ENCODE results near the gene PRAC2. TPM values are rescaled to one million over a fixed set of nuclear protein-coding genes. Genes with fewer than 3 reads are reported as not detected.

Gene PRAC2
- total RNA-seq, 1 experiment from 2014 or later = 44.1 TPM

DNA sequence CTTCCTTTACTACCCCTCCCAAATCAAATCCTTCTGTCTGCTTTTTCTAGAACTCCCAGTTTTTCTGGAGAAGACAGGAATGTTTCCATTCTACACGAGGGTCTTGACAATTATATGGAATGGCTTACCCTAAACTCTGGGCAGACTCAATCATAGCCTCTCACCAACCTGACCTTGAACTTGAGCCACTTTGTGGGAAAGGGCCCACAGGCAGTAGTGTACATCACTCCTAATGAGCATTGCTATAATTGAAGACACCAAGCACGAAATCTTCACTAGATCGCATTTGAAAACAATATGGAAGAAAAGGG, 7.2 kb downstream of the PRAC2 start:
- BruUV-seq (replicated peaks) = no TSS peak
- Histone ChIP-seq H3K9me2 (replicated peaks; ENCODE audit: low read length) (no peaks in the 10 kb centered on the region), H3F3A (ENCODE audit: low read length, unreplicated experiment) (peaks cover 3% of the 10 kb centered on the region), H3K4me3 (ENCODE audit: low read length) (no peak overlapping the region), H3K27ac (ENCODE audit: low read length) (peak overlapping the region; percentile 91), H3K36me3 (ENCODE audit: low read depth, low read length) (no peaks in the 10 kb centered on the region), H2AFZ (ENCODE audit: low read length) (no peak overlapping the region), H3K4me2 (ENCODE audit: low read length) (peak overlapping the region; percentile 85), H3K9me3 (ENCODE audit: low read length) (no peaks in the 10 kb centered on the region), H3K9ac (ENCODE audit: low read length) (no peak overlapping the region), H3K27me3 (ENCODE audit: low read length) (no peaks in the 10 kb centered on the region), H3K79me2 (ENCODE audit: low read length) (peaks cover 75% of the 10 kb centered on the region), H4K20me1 (ENCODE audit: low read length) (no peaks in the 10 kb centered on the region), H3K4me1 (ENCODE audit: insufficient read depth, low read length) (peaks cover 68% of the 10 kb centered on the region)
- DNase-seq (no peak), ATAC-seq (no peak)
- TF ChIP-seq EZH2phosphoT487 (IDR thresholded peaks at IDR 0.05; ENCODE audit: borderline replicate concordance, low read length) = no peak
- no peak for TF ChIP-seq EZH2 (IDR thresholded peaks at IDR 0.05; ENCODE audit: low read length, unreplicated experiment)
- TF ChIP-seq, protein P1, sequence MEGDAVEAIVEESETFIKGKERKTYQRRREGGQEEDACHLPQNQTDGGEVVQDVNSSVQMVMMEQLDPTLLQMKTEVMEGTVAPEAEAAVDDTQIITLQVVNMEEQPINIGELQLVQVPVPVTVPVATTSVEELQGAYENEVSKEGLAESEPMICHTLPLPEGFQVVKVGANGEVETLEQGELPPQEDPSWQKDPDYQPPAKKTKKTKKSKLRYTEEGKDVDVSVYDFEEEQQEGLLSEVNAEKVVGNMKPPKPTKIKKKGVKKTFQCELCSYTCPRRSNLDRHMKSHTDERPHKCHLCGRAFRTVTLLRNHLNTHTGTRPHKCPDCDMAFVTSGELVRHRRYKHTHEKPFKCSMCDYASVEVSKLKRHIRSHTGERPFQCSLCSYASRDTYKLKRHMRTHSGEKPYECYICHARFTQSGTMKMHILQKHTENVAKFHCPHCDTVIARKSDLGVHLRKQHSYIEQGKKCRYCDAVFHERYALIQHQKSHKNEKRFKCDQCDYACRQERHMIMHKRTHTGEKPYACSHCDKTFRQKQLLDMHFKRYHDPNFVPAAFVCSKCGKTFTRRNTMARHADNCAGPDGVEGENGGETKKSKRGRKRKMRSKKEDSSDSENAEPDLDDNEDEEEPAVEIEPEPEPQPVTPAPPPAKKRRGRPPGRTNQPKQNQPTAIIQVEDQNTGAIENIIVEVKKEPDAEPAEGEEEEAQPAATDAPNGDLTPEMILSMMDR (conservative IDR thresholded peaks at IDR 0.05; ENCODE audit: low read depth, low read length) = no peak
- intact Hi-C loops (cut with micrococcal nuclease) = no loop called here
- ChIA-PET POLR2A (ENCODE audit: unreplicated experiment) (no interaction called here), CTCF (no interaction called here)

DNA sequence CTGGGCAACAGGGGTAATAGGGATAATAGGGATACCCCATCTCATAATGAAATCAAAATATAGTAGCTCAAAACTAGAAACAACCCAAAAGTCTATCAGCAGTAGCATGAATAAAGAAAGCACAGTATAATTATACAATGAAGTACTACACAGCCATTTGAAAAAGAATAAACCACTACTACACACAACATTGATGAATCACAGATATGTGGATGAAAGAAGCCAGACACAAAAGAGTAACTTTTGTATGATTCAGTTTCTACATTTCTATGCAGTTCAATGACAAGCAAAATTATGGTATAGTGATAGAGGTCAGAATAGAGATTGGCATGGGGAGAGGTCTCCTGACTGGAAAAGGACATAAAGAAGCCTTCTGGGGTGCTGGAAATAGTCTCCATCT, 8.4 kb downstream of the PRAC2 start:
- TF ChIP-seq EZH2 (IDR thresholded peaks at IDR 0.05; ENCODE audit: low read length, unreplicated experiment) = no peak
- TF ChIP-seq EZH2phosphoT487 (IDR thresholded peaks at IDR 0.05; ENCODE audit: borderline replicate concordance, low read length) = no peak
- TF ChIP-seq, protein P1 (conservative IDR thresholded peaks at IDR 0.05; ENCODE audit: low read depth, low read length) = no peak
- peaks cover 75% of the 10 kb centered on the region for H3K79me2 ChIP-seq (ENCODE audit: low read length)
- DNase-seq (peak; percentile 43), ATAC-seq (no peak)
- H3K4me3 ChIP-seq (ENCODE audit: low read length) = no peak overlapping the region
- H3K9me2 ChIP-seq (replicated peaks; ENCODE audit: low read length) = no peaks in the 10 kb centered on the region
- CTCF ChIA-PET = interaction anchor here (1.4 kb wide), 1 partner anchor 60 kb away, joined by 3 read pairs; no protein-coding TSS in a partner anchor
- peaks cover 68% of the 10 kb centered on the region for H3K4me1 ChIP-seq (ENCODE audit: insufficient read depth, low read length)
- H3K4me2 ChIP-seq (ENCODE audit: low read length) = no peak overlapping the region
- no peak overlapping the region for H3K27ac ChIP-seq (ENCODE audit: low read length)
- POLR2A ChIA-PET (ENCODE audit: unreplicated experiment) = no interaction called here
- H3K9me3 ChIP-seq (ENCODE audit: low read length) = no peaks in the 10 kb centered on the region
- no peaks in the 10 kb centered on the region for H4K20me1 ChIP-seq (ENCODE audit: low read length)
- intact Hi-C loops (cut with micrococcal nuclease) = no loop called here
- H3K9ac ChIP-seq (ENCODE audit: low read length) = no peak overlapping the region
- no peak overlapping the region for H2AFZ ChIP-seq (ENCODE audit: low read length)
- no peaks in the 10 kb centered on the region for H3K27me3 ChIP-seq (ENCODE audit: low read length)
- BruUV-seq (replicated peaks) = no TSS peak
- no peaks in the 10 kb centered on the region for H3K36me3 ChIP-seq (ENCODE audit: low read depth, low read length)
- peaks cover 3% of the 10 kb centered on the region for H3F3A ChIP-seq (ENCODE audit: low read length, unreplicated experiment)

DNA sequence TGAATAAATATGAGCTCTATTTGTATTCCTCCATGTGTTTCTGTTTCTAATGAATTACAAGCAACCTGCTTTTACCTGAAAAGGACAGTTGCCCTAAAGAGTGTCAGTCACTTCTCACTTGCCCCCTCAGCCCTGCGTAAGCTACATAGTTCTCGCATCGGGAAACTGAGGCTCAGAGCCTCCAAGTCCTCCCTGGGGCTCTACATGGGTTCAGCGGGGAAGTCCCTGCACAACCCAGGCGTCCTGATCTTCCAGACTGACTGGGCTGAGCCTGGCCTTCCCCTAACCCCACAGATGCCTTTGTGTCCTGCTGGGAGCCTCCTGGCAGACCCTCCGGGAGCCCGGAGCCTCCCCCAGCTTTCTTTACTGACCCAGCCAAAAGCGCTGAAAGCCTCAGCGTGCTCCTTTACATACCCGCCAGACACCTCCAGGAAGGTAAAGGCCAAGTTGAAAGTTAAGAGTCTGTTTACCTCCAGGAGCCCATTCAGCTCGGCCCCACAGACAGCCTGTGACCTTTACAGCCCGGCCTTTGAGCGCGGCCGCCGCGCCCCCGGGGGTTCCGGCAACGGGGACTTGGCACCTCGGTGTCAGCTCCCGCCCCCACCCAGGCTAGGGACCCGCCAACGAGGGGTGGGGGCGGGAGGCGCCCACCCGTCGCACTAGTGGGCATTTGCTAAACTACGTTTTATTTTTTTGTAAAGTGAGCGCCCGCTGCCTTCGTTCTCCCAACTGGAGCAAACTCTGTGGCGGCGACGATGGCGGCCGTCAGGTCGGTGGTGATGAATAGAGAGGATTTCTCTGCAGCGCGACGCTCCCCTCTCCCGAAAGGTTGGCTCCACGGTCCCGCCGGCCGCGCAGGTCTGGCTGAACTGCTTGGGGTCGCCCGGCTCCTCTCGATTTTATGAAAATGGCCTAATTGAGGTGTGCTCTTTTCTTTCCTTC, 10.0 kb downstream of the PRAC2 start:
- H3K27ac ChIP-seq (ENCODE audit: low read length) = peak overlapping the region; percentile 56
- no peaks in the 10 kb centered on the region for H3K9me3 ChIP-seq (ENCODE audit: low read length)
- peaks cover 69% of the 10 kb centered on the region for H3K4me1 ChIP-seq (ENCODE audit: insufficient read depth, low read length)
- H3F3A ChIP-seq (ENCODE audit: low read length, unreplicated experiment) = peaks cover 3% of the 10 kb centered on the region
- peak overlapping the region; percentile 85 for H3K4me2 ChIP-seq (ENCODE audit: low read length)
- no peaks in the 10 kb centered on the region for H3K27me3 ChIP-seq (ENCODE audit: low read length)
- ATAC-seq (peak; percentile 1; the same call in 1 of the 2 replicates), DNase-seq (peak; percentile 52)
- H3K36me3 ChIP-seq (ENCODE audit: low read depth, low read length) = no peaks in the 10 kb centered on the region
- H3K9me2 ChIP-seq (replicated peaks; ENCODE audit: low read length) = no peaks in the 10 kb centered on the region
- CTCF ChIA-PET = interaction anchor here (1.4 to 1.6 kb wide), 3 partner anchors 9 to 61 kb away, joined by 3 to 5 read pairs (median 4); no protein-coding TSS in a partner anchor
- intact Hi-C loops (cut with micrococcal nuclease) = loop anchor here (2.0 kb wide), 1 partner anchor 14 kb away; no protein-coding TSS in a partner anchor
- peaks cover 75% of the 10 kb centered on the region for H3K79me2 ChIP-seq (ENCODE audit: low read length)
- no peak for TF ChIP-seq EZH2 (IDR thresholded peaks at IDR 0.05; ENCODE audit: low read length, unreplicated experiment)
- no peak for TF ChIP-seq EZH2phosphoT487 (IDR thresholded peaks at IDR 0.05; ENCODE audit: borderline replicate concordance, low read length)
- TF ChIP-seq, protein P1 (conservative IDR thresholded peaks at IDR 0.05; ENCODE audit: low read depth, low read length) = no peak
- BruUV-seq (replicated peaks) = no TSS peak
- peak overlapping the region; percentile 65 for H3K4me3 ChIP-seq (ENCODE audit: low read length)
- H4K20me1 ChIP-seq (ENCODE audit: low read length) = no peaks in the 10 kb centered on the region
- peak overlapping the region; percentile 89 for H2AFZ ChIP-seq (ENCODE audit: low read length)
- peak overlapping the region; percentile 79 for H3K9ac ChIP-seq (ENCODE audit: low read length)
- POLR2A ChIA-PET (ENCODE audit: unreplicated experiment) = interaction anchor here (1.0 kb wide), 1 partner anchor 13 kb away, joined by 4 read pairs; no protein-coding TSS in a partner anchor
